ENCODE results near the gene DNAJC11.

Gene DNAJC11

DNA sequence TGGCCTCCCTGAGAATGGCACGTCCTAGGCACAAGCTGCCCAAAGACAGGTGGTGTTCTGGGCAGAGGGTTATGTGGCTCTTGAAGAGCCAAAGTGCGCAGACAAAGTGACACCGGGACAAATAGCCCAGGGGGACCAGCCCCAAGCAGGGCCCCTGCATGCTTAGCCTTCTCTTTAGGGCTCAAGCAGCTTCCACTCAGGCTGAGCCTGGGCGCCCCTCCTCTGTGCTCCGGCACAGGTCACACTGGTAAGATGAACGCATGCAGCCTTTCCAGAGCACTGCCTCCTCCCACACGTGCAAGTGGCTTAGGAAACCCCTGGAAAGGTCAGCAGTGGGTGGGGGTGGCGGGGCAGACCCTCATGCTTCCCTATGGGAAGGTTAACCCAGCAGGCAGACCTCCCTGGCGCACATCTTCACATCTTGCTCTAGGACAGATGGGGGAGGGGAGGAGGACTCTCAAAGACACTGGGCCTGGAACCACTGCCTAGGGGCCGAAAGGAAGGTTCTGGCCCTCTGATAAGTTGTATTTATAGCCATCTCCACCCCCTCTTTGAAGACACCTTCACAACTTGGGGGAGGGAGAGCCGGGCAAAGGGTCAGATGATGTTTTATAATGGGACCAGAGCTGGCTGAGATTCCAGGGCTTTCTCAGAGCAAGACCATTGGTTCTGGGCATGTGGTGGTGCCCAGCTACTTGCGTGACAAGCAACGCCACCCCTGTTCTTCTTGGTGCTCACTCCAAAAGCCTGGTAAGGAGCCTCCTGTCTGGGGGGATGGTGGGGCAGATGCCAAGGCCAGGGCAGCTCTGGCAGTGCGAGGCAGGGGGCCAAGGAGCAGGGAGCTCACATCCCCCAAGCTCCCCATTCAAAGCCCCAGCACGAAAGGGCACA is 104.5 kb downstream of the DNAJC11 start:
- no peak for DNase-seq

DNA sequence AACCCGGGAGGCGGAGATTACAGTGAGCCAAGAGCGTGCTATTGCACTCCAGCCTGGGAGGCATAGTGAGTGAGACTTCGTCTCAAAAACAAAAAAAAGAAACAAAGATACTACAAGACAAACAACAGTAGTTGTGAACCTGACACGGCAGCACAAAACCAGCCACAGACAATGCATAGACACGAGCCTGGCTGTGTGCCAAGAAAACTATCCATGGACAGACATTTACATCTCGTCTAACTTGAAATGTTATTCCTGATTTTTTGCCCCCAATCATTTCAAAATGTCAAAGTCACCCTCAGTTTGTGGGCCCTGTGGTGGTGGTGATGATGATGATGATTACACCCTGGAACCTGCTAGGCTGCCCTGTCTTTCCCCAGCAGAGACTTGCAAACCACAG is 105.3 kb downstream of the DNAJC11 start:
- no peak for DNase-seq

DNA sequence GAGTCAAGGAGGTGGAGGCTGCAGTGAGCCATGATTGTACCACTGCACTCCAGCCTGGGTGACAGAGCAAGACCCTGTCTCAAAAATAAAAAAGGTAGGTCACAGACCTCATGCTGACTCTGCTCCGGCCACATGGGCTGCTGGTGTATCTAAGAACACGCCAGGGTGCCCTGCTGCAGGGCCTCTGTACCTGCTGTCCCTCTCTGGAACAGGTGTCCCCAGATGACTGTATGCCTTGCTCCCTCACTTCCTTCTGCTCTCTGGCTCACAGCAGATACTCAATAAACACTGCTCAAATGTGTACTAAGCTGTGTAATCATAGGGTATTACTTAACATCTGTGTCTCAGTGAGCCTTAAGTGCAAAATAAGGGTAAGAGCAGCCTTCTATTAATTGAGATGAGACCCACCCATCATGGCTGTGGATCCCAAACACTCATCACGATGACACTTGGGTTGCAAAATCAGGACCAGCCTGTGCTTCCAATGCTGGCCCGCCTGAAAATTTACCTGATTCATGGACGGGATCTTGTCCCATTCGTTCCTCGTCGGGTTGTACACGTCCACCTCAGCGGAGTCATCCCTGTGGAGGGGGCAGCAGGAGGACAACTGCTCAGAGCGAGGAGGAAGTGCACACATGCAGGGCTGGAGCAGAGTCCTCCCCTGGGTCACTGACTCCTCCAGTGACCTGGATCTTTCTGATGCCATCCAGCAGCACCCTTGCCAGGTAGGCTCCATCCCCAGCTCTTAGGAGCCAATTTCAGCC is 106.5 kb downstream of the DNAJC11 start:
- no peak for DNase-seq

DNA sequence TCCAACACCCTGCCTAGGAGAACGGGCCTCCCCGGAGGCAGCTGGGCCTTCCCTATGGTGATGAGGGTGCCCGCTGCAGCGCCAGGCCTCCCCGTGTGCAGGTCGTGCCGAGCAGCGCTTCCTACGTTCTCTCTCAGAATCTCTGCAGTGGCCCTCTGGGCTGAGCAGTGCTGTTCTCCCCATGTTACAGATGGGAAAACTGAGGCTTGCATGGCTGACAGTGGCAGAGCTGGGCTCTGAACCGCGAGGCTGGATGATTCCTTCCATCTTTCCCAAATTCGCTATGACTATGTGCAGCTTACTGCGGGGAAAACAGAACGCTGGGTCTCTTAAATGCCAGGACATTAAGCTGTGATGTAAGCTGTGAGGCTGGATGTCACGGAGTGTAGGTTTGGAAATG is 107.8 kb downstream of the DNAJC11 start:
- no peak for DNase-seq

DNA sequence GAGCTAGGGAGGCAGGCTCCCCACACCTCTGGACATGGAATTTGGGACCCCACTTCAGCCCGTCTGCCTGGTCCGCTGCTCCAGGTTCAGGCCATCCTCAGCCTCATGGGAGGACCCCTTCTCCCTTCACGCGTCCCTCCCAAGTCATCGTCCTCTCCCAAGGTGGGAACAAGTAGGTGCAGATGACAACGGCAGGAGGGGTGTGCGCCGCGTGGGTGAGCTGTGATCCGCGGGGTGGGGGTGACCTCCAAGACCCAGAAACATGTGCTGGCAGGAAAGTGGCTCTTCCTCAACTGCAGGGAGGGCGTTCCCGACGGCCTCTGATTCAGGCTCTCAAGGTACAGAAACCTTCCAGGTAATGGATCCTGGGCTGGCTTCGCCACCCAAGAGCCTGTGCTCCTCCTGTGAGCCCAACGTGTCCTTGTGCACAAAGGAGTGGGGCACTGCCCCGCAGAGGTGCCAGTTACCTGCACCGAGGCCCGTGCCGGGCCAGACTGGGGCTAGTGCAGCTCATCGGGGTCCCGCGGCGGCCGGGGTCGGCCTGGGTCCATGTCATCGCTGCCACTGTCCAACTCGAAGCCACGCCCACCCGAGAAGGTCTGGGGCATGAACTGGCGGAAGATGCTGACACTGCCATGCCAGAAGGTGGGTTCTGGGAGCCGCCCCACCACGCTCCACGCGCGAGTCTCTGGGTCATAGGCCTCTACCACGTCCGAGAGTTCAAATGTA is 108.6 kb downstream of the DNAJC11 start:
- DNase-seq = no peak

DNA sequence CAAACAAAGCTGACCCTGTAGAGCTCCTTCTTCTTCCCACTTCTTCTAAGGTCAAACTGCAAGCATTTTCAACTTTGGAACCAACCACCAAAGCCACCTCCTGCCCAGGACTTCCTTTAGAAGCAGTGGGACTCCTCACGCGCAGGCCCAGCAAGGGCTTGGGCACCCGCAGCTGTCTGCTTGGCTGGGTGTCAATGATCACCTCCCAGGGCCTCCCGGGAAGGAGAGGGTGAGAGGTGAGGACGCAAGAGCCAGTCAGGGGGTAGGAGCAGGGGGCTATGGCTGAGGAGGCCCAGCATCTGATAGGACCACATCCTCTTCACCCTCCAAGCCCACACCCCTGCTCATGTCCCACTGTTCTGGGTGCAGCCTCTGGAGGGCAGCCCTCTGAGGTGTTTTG is 109.2 kb downstream of the DNAJC11 start:
- DNase-seq = no peak

DNA sequence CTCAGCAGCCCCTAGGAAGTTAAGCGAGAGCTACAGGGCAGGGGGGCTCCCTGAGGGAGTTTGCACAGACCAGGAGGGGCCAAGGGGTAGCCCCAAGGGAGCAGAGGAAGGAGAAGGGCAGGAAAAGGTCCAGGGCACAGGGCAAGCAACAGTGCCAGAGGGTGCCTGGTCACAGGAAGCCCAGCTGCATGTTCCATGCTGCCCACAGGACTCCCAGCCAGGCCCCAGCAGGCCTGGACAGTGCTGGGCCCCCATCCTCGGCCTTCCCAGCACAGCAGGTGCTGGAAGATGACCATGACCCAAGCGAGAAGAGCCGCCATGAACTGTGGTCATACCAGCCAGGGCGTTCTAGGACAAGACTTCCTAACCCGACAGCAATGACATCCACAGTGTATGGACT is 110.0 kb downstream of the DNAJC11 start:
- DNase-seq = no peak

DNA sequence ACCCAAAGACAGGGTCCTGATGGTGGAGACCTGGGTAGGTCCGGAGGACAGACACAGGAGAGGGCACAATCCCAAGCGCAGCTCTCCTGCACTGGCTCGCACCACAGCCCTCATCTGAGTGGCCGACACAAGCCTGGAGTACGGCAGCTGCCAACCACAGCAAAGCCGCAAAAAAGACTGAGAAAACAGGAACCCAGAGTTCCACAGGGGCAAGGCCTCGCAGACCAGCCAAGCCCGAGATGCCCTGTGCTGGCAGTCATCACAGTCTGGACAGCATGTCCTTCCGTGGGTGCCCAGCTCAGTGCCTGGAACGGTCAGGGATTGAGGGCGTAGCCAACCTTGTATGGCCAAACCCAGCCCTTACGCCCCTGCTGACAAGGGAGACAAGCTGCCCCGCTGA is 110.4 kb downstream of the DNAJC11 start:
- no peak for DNase-seq

DNA sequence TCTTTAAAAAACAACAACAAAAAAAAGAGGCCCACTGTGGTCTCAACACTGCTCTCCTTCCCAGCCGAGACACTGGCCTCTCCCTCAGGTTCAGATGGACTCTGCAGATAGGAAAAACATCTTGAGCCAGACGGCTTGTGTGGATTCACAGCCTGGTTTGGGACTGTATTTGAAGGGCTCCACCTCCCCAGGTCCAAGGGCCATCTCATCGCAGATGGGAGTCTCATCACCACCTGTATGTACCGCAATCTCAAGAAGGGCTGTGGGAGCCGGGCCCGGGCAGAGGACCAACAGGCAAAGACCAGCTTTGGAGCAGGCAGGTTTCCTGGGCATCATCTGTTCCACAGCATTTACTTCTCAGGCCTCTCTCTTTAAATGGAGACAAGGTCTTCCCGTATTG is 111.6 kb downstream of the DNAJC11 start:
- DNase-seq = no peak

DNA sequence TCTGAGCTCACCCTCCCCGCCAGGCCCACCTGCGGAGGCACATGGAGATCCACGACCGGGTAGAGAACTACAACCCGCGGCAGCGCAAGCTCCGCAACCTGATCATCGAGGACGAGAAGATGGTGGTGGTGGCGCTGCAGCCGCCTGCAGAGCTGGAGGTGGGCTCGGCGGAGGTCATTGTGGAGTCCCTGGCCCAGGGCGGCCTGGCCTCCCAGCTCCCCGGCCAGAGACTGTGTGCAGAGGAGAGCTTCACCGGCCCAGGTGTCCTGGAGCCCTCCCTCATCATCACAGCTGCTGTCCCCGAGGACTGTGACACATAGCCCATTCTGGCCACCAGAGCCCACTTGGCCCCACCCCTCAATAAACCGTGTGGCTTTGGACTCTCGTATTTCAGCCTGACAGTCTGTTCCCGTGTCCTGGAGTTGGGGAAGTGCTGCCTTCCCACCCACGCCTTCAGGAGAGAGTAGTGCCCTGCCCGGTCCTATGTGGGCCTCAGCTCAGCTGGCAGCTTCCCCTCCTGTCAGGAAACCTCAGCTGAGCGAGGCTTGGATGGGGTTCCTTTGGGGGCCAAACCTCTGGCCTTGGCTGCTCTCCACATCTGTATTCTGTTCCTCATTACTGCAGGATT is 112.6 kb downstream of the DNAJC11 start:
- DNase-seq = no peak

DNA sequence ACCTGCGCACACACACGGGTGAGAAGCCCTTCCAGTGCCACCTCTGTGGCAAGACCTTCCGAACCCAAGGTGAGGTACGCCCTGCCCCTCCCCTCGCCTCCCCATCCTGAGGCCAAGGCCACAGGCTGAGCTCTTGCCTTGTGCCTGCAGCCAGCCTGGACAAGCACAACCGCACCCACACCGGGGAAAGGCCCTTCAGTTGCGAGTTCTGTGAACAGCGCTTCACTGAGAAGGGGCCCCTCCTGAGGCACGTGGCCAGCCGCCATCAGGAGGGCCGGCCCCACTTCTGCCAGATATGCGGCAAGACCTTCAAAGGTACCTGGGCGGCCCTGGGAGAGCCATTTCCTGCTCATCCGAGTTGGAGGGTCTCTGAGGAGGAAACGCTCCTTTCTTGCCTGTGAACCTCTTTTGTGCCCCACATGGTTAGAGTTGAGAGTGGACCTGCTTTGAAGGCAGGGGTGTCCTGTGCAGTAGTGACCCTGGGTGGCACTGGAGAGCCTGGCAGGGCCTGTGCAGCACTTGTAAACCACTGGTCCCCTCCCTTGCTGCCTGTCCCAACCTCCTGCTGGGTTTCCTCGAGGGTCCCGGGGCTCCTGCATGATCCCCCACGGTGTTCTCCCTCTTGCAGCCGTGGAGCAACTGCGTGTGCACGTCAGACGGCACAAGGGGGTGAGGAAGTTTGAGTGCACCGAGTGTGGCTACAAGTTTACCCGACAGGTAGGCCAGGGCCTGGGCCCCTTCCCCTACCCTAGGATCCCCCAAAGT is 113.3 kb downstream of the DNAJC11 start:
- DNase-seq = no peak

DNA sequence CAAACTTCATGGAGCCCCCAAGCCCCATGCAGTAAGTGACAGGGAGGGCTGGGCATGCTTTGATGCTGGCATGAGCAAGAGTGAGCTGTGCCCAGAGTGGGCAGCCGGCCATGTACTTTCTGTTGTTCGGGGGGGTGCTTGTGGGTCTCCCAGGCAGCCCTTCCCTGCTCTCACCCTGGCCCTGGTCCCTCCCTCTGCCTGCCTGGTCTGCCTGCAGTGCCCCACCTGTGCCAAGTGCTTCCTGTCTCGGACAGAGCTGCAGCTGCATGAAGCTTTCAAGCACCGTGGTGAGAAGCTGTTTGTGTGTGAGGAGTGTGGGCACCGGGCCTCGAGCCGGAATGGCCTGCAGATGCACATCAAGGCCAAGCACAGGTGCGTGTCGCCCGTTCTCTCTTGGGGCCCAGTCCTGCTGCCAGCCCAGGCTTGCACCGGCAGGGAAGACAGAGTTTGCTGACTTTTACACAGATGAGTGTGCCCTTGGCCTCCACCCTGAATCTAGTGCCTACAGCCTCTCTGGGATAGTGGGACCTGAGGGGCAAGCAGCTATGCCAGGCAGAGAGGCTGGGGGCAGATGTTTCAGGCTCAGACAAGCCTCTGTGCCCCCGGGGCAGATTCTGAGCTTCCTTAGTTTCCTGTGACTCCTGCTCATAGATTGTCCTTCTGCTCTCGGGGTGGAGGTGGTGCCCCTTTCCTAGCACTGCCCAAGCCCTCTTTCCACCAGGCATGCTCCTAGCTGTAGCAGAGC is 114.2 kb downstream of the DNAJC11 start:
- no peak for DNase-seq

DNA sequence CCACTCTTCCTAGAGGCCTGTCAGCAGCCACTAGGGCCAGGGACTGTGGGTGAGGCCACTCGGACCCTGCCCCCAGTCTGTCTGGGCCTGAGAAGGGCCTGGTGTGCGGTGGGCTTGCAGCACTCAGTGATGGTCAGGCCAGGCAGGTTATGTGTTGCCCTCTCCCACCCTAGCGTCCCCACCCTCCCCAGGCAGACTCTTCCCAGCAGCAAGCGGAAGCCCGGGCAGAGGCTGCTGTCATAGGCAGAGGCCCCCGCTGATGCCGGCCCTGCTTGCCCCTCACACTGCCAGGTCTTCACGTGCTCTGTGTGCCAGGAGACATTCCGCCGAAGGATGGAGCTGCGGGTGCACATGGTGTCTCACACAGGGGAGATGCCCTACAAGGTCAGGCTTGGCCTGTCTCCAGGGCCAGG is 115.2 kb downstream of the DNAJC11 start:
- no peak for DNase-seq

DNA sequence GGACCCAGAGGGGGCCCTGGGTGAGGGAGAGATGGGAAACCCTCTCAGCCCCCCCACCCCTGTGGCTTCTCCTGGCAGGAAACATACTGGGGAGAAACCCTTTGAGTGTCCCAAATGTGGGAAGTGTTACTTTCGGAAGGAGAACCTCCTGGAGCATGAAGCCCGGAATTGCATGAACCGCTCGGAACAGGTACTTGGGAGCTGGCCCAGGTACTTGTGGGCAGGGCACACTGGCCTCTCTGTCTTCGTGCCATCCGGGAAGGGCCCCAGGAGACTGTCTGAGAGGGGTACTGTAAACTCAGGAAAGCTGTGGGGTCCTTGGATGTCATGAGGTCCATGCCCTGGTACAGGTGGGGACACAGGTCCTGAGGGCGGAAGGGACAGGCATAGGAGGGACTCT is 115.8 kb downstream of the DNAJC11 start:
- no peak for DNase-seq

DNA sequence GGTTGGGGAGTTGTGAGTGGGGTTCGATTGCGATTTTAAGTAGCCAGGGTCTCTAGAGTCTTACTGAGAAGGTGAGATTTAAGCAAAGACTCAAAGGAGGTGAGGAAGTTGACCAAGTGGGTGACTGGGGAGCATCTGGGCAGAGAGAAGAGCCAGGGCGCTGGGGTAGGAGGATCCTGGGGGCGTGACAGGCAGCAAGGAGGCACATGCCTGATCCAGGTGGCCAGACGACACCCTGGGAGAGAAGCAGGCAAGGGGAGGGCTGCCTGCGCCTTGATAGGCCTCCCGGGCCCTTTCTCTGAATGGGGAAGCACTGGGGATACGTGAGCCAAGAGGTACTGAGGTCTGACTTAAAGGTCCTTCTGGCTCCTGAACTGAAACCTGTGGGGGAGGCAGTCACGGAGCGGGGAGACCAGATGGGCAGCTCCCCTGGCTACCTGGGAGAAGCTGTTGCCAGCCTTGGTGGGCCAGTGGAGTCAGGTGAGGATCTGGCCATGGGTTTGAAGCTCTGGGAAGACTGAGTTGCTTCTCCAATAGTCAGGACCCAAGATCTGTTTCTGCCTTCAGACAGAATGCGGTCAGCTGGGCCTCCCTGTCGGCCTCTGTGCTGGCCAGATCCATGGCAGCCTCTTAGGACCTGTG is 116.4 kb downstream of the DNAJC11 start:
- no peak for DNase-seq

All from NCI-H187 treated with DMSO at 0.1 percent for 48 hours (cell line).